ENCODE measurements around the gene TMEM150A.

DNA sequence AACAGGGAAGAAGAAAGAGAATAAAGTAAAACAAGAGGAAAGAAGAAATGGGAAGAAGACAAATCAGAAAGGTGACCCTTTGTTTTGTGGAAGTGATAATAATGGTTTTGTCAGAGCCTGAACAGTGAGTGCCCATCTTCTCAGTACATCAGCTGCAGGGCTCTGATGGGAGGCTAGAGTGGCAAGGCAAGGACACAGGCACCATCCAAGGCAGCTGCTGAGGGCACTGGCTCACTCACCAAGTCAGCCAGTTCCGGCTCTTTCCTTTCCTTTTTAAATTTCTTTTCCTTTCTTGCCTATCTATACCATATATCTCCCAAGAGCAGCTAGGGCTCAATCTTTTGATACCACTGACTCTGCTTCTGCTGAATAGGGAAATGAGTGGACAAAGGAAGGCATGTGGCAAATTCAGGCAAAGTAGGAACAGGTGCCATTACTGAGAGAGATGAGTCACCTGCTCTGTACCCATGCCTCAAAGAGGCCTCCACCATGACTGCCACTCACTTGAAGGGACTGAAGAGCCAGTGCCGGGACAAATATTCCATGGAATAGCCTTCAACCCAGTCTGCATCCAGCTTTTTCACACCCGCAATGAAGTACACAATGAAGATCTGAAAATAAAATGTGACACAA, 47.4 kb downstream of the TMEM150A start:
- TF ChIP-seq SUZ12 (IDR thresholded peaks at IDR 0.05) (no peak), FOXA1 (IDR thresholded peaks at IDR 0.05) (no peak), NFRKB (IDR thresholded peaks at IDR 0.05) (no peak), ZNF384 (IDR thresholded peaks at IDR 0.05) (no peak), FOXM1 (IDR thresholded peaks at IDR 0.05; ENCODE audit: borderline replicate concordance) (no peak), SP1 (IDR thresholded peaks at IDR 0.05) (no peak), ELF4 (IDR thresholded peaks at IDR 0.05) (no peak)
